SH-SY5Y (cell line): ENCODE results near the gene KRT82.

Experiments used
- GATA2 ChIP-seq: IDR thresholded peaks from 2 replicates; pipeline ENCODE4 v1.6.1; 2011; ENCODE audit warnings: mild to moderate bottlenecking, low read depth, low read length
- GATA3 ChIP-seq: IDR thresholded peaks from 2 replicates; pipeline ENCODE4 v1.6.1; 2011; ENCODE audit warnings: low read depth, mild to moderate bottlenecking, low read length, moderate library complexity

DNA sequence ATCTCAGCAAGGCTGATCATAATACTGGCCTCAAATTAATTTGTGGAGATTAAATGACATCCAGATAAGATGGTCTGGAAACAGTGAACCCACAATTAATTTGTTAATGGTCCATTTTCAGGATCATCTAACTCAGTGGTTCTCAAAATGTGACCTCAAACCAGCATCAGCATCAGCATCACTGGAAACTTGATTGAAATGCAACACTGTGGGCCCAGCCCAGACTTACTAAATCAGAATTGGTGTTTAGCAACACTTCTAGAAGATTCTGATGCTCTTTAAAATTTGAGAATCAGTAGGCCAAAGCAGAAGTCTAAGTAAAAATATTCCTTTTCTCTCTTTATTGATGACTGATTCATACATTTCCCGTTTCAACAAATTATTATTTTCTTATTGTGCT lies 10.7 kb upstream of the KRT82 start:
- TF ChIP-seq GATA2 (no peak), GATA3 (no peak)
